GM12892 (cell line): ENCODE data around the gene CLTRN.
"Not testable (repeated sequence)": the region's sequence is repeated elsewhere in the genome, so short reads cannot be mapped to it uniquely, and the experiment has no call there.

Experiments used
- POLR2A ChIP-seq: IDR thresholded peaks from 2 replicates; pipeline ENCODE4 v1.6.1; 2011; ENCODE audit warnings: low read depth, low read length, control low read depth
- TAF1 ChIP-seq: IDR thresholded peaks from 2 replicates; pipeline ENCODE4 v1.6.1; 2011; ENCODE audit warnings: low read depth, mild to moderate bottlenecking, control low read depth, low read length, borderline replicate concordance

DNA sequence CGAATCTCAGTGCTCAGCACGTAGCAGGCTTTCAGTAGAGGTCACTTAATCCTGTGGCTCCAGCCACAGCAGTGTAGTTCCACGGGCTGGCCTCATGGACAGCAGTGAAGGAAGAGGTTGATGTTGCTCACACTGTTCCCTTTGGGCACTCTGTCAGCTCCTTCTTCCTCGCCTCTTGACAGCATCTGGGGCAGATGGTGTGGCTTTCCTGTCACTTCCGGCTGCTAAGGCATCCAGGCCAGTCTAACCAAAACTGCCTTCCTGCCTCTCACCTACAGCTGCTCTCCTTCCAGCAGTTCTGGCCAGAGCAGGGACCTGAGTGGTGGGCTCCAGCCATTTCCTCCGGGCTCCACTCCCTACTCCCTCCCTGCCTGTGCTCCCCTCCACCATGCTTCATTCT lies 9.8 kb downstream of the CLTRN start:
- not testable (repeated sequence) for TF ChIP-seq TAF1, POLR2A
